ENCODE results near the gene ZNF333. TPM values are rescaled to one million over a fixed set of nuclear protein-coding genes. Genes with fewer than 3 reads are reported as not detected.

ZNF333 gene
- total RNA-seq (ENCODE audit: unreplicated experiment) = 17.5 TPM
- long read RNA-seq, full-length matches to known transcripts = 1 of 3 reads
- long read RNA-seq, partial matches to known transcripts = 2 of 3 reads
- long read RNA-seq, other reads (novel, unspliced or antisense) = 0 of 3 reads

DNA sequence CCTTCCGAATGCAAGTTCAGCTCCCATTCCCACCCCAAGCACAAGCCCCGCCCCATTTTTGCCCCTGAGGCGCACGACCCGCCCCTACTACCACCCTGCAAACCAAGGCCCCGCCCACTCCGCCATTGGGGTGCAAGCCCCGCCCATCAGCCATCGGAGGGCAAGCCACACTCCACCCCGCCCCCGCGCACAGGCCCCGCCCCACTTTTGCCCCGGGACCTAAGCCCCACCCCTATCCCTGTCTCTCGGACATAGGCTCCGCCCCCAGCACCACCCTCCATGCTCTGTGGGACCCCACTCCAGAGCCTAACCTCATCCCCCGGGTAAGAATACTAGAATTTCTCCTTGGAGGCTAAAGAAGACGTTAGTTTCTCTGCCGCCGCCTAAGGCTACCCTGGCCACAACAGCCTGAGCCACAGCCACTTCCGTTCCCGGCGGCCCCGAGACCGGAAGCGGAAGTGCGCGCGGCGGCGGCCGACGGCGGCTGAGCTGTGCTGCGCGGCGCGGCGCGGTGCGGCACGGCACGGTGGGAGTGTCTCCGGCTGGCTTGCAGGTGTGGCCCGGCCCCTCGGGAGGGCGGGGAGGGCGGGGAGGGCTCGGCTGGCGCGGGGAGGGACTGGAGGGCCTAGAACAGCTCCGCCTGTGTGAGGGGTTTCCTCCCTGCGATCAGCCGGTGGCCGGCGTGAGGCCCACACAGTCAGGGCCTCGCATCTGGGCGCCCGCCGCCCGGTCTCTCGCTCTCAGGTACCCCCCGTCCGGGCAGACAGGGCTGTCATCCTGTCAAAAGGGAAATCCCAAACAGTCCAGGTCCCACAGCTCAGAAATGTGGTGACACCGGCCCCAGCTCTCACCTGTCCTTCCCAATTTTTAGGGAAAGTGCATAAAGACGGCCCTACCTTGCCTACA, at the start of gene ZNF333:
TSS of gene ZNF333 (plus strand) at position 451 of the 906 bp plus-strand sequence. CDS start 3,444 bp downstream, outside the sequence.
- Mint-ChIP-seq H3K27ac (ENCODE audit: unreplicated experiment) (peak within 1 kb of the TSS; percentile 92), H3K36me3 (ENCODE audit: low read depth, unreplicated experiment) (no peaks in the 10 kb centered on the region), H3K27me3 (ENCODE audit: unreplicated experiment) (peaks cover 2% of the 10 kb centered on the region), H3K4me3 (ENCODE audit: unreplicated experiment) (peak within 1 kb of the TSS; percentile 93), H3K4me1 (ENCODE audit: unreplicated experiment) (no peaks in the 10 kb centered on the region), H3K9me3 (ENCODE audit: unreplicated experiment) (no peaks in the 10 kb centered on the region)
- DNase-seq (ENCODE audit: low spot score) = peak; percentile 98
- TF ChIP-seq, protein P1, sequence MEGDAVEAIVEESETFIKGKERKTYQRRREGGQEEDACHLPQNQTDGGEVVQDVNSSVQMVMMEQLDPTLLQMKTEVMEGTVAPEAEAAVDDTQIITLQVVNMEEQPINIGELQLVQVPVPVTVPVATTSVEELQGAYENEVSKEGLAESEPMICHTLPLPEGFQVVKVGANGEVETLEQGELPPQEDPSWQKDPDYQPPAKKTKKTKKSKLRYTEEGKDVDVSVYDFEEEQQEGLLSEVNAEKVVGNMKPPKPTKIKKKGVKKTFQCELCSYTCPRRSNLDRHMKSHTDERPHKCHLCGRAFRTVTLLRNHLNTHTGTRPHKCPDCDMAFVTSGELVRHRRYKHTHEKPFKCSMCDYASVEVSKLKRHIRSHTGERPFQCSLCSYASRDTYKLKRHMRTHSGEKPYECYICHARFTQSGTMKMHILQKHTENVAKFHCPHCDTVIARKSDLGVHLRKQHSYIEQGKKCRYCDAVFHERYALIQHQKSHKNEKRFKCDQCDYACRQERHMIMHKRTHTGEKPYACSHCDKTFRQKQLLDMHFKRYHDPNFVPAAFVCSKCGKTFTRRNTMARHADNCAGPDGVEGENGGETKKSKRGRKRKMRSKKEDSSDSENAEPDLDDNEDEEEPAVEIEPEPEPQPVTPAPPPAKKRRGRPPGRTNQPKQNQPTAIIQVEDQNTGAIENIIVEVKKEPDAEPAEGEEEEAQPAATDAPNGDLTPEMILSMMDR (IDR thresholded peaks at IDR 0.05; ENCODE audit: unreplicated experiment) = no peak

DNA sequence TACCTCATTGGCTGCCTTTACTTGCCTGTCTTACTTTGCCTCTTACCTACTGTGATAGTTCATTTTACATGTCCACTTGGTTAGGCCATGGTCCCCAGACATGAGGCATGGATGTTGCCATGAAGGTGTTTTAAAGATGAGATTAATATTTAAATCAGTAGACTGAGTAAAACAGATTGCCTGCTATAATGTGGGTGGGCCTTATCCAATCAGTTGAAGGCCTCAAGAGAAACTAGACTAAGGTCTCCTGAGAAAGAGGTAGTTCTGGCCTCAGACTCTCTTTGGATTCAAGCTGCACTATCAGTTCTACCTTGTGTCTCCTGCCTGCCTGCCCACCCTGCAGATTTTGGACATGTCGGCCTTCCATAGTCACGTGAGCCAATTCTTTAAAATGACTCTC, 41.3 kb upstream of the ZNF333 start:
- Mint-ChIP-seq H3K9me3 (ENCODE audit: unreplicated experiment) (peaks cover 34% of the 10 kb centered on the region), H3K36me3 (ENCODE audit: low read depth, unreplicated experiment) (peaks cover 19% of the 10 kb centered on the region), H3K27me3 (ENCODE audit: unreplicated experiment) (peaks cover 9% of the 10 kb centered on the region), H3K4me3 (ENCODE audit: unreplicated experiment) (no peak overlapping the region), H3K27ac (ENCODE audit: unreplicated experiment) (no peak overlapping the region), H3K4me1 (ENCODE audit: unreplicated experiment) (no peaks in the 10 kb centered on the region)
- no peak for DNase-seq (ENCODE audit: low spot score)
- TF ChIP-seq, protein P1 (IDR thresholded peaks at IDR 0.05; ENCODE audit: unreplicated experiment) = no peak

DNA sequence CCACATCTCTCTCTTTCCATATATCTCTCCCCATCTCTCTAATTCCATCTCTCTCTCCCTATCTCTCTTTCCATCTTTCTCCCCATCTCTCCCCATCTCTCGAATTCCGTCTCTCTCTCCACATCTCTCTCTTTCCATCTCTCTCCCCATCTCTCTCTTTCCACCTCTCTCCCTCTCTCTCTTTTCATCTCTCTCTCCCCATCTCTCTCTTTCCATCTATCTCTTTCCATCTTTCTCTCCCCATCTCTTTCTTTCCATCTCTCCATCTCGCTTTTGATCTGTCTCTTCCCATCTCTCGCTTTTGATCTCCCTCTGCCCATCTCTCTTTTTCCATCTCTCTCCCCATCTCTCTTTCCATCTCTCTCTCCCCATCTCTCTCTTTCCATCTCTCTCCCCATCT, 40.8 kb upstream of the ZNF333 start:
- Mint-ChIP-seq H3K36me3 (ENCODE audit: low read depth, unreplicated experiment) (peaks cover 19% of the 10 kb centered on the region), H3K27ac (ENCODE audit: unreplicated experiment) (no peak overlapping the region), H3K27me3 (ENCODE audit: unreplicated experiment) (peaks cover 9% of the 10 kb centered on the region), H3K4me1 (ENCODE audit: unreplicated experiment) (no peaks in the 10 kb centered on the region), H3K4me3 (ENCODE audit: unreplicated experiment) (no peak overlapping the region), H3K9me3 (ENCODE audit: unreplicated experiment) (peaks cover 34% of the 10 kb centered on the region)
- DNase-seq (ENCODE audit: low spot score) = no peak
- TF ChIP-seq, protein P1 (IDR thresholded peaks at IDR 0.05; ENCODE audit: unreplicated experiment) = no peak

DNA sequence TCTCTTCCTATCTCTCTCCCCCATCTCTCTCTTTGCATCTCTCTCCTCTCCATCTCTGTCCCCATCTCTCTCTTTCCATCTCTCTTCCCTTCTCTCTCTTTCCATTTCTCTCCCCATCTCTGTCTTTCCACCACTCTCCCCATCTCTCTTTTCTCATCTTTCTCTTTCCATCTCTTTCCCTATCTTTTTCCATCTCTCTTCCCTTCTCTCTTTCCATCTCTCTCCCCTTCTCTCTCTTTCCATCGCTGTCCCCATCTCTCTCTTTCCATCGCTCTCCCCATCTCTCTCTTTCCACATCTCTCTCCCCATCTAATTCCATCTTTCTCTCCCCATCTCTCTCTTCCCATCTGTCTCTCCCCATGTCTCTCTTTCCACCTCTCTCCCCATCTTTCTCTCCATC, 39.7 kb upstream of the ZNF333 start:
- no peak for DNase-seq (ENCODE audit: low spot score)
- H3K27ac Mint-ChIP-seq (ENCODE audit: unreplicated experiment) = no peak overlapping the region
- TF ChIP-seq, protein P1 (IDR thresholded peaks at IDR 0.05; ENCODE audit: unreplicated experiment) = no peak
- H3K36me3 Mint-ChIP-seq (ENCODE audit: low read depth, unreplicated experiment) = peaks cover 19% of the 10 kb centered on the region
- no peaks in the 10 kb centered on the region for H3K4me1 Mint-ChIP-seq (ENCODE audit: unreplicated experiment)
- H3K27me3 Mint-ChIP-seq (ENCODE audit: unreplicated experiment) = peaks cover 9% of the 10 kb centered on the region
- H3K4me3 Mint-ChIP-seq (ENCODE audit: unreplicated experiment) = peak overlapping the region; percentile 22
- peaks cover 34% of the 10 kb centered on the region for H3K9me3 Mint-ChIP-seq (ENCODE audit: unreplicated experiment)
